Measurements from ENCODE around the gene NR1D1. TPM values are rescaled to one million over a fixed set of nuclear protein-coding genes. Genes with fewer than 3 reads are reported as not detected.

NR1D1 gene
- total and polyA plus RNA-seq, 2 of the 13 experiments (the other 11 are each of a cell fraction or from before 2014, with no cell fraction given) = 2.1 to 2.7 TPM

DNA sequence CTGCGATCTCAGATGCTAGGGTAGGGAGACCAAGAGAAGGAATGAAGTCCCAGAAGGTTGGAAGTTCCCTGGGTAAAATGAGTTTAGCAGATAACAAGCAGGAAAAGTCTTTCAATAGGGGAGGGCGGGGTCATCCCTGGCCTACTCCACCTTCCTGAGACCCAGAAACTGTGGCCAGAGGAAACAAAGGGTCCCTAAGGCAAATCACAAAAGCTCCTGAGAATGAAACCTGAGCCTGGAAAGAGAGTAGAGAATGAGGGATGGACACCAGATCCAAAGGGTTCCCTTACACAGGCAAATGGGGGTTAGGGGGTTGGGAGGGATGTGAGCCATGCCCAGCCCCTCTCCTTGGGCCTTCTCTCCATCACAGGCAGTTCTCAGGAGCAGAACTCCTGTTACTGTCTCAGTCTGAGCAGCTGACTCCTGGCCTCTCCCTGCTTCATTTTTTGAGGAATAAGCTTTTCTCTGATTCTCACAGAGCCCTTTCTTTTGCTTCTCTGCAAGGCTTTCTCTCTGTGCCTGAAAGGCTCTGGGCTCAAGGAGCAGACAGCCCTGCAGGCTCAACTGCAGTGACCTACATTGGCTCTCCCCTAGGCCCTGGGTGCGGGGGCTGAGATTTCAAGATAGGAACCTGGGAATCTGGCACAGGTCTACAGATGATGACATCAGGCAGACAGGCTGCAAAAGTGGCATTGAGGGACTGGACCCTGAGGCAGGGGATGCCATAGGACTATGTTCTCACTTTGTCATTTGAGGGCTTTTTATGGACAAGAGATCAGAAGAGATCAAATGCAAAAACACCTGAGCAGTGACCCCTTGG is 9.8 kb upstream of the NR1D1 start (continued):
- 0 out of 2 replicates have a peak, but pooled peaks have one; percentile 10 for TF ChIP-seq ZNF292 (CRISPR knock-in tag; IDR thresholded peaks at IDR 0.05; ENCODE audit: borderline replicate concordance, low read depth)

DNA sequence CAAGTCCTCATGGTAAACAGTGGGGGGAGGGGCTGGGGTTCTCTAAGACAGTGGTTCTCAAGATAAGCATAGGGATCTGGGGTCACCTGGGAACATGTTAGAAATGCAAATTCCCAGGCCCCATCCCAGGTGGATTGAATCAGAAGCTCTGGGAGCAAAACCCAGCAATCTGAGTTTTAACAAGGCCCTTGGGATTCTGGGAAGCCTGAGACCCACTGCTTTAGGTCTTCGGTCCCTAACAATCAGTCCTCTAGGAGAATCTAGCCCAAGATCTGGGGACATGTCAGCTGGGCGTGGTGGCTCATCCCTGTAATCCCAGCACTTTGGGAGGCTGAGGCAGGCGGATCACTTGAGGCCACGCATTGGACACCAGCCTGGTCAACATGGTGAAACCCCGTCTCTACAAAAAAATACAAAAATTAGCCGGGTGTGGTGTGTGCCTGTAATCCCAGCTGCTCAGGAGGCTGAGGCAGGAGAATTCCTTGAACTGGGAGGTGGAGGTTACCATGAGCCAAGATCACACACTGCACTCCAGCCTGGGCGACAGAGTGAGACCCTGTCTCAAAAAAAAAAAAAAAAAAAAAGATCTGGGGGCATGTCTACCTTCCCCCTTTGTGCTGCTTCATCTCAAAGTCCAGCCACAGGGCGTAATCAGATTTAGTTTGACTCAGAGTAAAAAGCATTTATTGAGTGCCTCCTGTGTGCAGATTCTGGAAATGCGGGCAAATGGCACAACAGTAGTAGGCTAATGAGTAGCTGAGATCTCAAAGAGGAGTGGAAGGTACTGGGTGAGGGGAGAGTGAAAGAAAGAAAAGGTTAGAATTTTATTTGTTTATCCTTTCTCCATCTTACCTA is 8.8 kb upstream of the NR1D1 start:
- no peaks in the 10 kb centered on the region for H3K79me2 ChIP-seq (ENCODE audit: insufficient read depth, low read length)
- ChIA-PET CTCF (ENCODE audit: low intra/inter-chr PET ratio, low total read pairs) (no interaction called here), POLR2A (interaction anchor here (0.7 to 7.3 kb wide), 3 partner anchors 9 to 70 kb away, joined by 5 to 568 read pairs (median 150); partner anchors contain the start of genes MSL1 and NR1D1)
- intact Hi-C loops (cut with micrococcal nuclease; ENCODE audit: unreplicated experiment) = loop anchor here (5.0 to 10.0 kb wide), 2 partner anchors 184 to 1357 kb away; partner anchors contain the start of genes LRRC3C, ORMDL3 and PSMB3
- ATAC-seq (no peak), FAIRE-seq (no peak), DNase-seq (ENCODE audit: low spot score) (peak; percentile 57)
- no peaks in the 10 kb centered on the region for H4K20me1 ChIP-seq (ENCODE audit: insufficient read depth, low read length)
- BruUV-seq (replicated peaks) = no TSS peak
- H3K27me3 ChIP-seq (ENCODE audit: control insufficient read depth in 1 of 2, insufficient read depth in 2 of 2, low read length in 2 of 2) = peaks cover 0 to 9% of the 10 kb centered on the region in 2 experiments; a peak in 1 of 5 replicates
- no peak overlapping the region for H3K4me3 ChIP-seq (replicated peaks in 1 of 3; ENCODE audit: insufficient read depth in 1 of 3, low read depth in 2 of 3, low read length in 3 of 3)
- H3K9ac ChIP-seq (ENCODE audit: insufficient read depth, low read depth, low read length) = no peak overlapping the region; the same call in 1 of the 2 replicates
- H3K4me1 ChIP-seq (ENCODE audit: insufficient read depth, low read length) = peaks cover 100% of the 10 kb centered on the region
- peak overlapping the region; percentile 93 for H3K4me2 ChIP-seq (ENCODE audit: low read depth, low read length)
- in situ Hi-C loops (cut with HindIII; ENCODE audit: extremely low pct_ligation_motif_present, low pct_unique_long_range_greater_than_20kb) = no loop called here
- H3K36me3 ChIP-seq (replicated peaks in 1 of 2; ENCODE audit: control insufficient read depth in 1 of 2, insufficient read depth in 2 of 2, low read length in 2 of 2) = no peaks in the 10 kb centered on the region
- 80% methylated on average over 9 of the region's 9 CpGs for WGBS (ENCODE audit: low lambda C conversion rate)
- H2AFZ ChIP-seq (ENCODE audit: low read length) = no peak overlapping the region
- no peak overlapping the region for H3K27ac ChIP-seq (ENCODE audit: extremely low read length, insufficient read depth, low read length)
- H3K9me3 ChIP-seq (ENCODE audit: low read length) = no peaks in the 10 kb centered on the region
- no peak for TF ChIP-seq ZBTB38 (CRISPR knock-in tag; IDR thresholded peaks at IDR 0.05)
- TF ChIP-seq MTA1 (CRISPR knock-in tag; IDR thresholded peaks at IDR 0.05; ENCODE audit: borderline replicate concordance) = 0 out of 2 replicates have a peak, but pooled peaks have one; percentile 38
- TF ChIP-seq, protein P1, sequence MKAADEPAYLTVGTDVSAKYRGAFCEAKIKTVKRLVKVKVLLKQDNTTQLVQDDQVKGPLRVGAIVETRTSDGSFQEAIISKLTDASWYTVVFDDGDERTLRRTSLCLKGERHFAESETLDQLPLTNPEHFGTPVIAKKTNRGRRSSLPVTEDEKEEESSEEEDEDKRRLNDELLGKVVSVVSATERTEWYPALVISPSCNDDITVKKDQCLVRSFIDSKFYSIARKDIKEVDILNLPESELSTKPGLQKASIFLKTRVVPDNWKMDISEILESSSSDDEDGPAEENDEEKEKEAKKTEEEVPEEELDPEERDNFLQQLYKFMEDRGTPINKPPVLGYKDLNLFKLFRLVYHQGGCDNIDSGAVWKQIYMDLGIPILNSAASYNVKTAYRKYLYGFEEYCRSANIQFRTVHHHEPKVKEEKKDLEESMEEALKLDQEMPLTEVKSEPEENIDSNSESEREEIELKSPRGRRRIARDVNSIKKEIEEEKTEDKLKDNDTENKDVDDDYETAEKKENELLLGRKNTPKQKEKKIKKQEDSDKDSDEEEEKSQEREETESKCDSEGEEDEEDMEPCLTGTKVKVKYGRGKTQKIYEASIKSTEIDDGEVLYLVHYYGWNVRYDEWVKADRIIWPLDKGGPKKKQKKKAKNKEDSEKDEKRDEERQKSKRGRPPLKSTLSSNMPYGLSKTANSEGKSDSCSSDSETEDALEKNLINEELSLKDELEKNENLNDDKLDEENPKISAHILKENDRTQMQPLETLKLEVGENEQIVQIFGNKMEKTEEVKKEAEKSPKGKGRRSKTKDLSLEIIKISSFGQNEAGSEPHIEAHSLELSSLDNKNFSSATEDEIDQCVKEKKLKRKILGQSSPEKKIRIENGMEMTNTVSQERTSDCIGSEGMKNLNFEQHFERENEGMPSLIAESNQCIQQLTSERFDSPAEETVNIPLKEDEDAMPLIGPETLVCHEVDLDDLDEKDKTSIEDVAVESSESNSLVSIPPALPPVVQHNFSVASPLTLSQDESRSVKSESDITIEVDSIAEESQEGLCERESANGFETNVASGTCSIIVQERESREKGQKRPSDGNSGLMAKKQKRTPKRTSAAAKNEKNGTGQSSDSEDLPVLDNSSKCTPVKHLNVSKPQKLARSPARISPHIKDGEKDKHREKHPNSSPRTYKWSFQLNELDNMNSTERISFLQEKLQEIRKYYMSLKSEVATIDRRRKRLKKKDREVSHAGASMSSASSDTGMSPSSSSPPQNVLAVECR (CRISPR knock-in tag; IDR thresholded peaks at IDR 0.05; ENCODE audit: borderline replicate concordance) = no peak
- TF ChIP-seq ZNF672 (CRISPR knock-in tag; IDR thresholded peaks at IDR 0.05) = no peak
- 0 out of 2 replicates have a peak, but pooled peaks have one; percentile 31 for TF ChIP-seq ZNF614 (CRISPR knock-in tag; IDR thresholded peaks at IDR 0.05; ENCODE audit: borderline replicate concordance)
- TF ChIP-seq, protein P2, sequence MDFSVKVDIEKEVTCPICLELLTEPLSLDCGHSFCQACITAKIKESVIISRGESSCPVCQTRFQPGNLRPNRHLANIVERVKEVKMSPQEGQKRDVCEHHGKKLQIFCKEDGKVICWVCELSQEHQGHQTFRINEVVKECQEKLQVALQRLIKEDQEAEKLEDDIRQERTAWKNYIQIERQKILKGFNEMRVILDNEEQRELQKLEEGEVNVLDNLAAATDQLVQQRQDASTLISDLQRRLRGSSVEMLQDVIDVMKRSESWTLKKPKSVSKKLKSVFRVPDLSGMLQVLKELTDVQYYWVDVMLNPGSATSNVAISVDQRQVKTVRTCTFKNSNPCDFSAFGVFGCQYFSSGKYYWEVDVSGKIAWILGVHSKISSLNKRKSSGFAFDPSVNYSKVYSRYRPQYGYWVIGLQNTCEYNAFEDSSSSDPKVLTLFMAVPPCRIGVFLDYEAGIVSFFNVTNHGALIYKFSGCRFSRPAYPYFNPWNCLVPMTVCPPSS (IDR thresholded peaks at IDR 0.05) = no peak
- TF ChIP-seq CEBPG (CRISPR knock-in tag; IDR thresholded peaks at IDR 0.05) = no peak
- TF ChIP-seq SMAD3 (CRISPR knock-in tag; IDR thresholded peaks at IDR 0.05) = no peak
- TF ChIP-seq NPAS2 (CRISPR knock-in tag; IDR thresholded peaks at IDR 0.05; ENCODE audit: borderline replicate concordance) = no peak
- TF ChIP-seq, protein P3, sequence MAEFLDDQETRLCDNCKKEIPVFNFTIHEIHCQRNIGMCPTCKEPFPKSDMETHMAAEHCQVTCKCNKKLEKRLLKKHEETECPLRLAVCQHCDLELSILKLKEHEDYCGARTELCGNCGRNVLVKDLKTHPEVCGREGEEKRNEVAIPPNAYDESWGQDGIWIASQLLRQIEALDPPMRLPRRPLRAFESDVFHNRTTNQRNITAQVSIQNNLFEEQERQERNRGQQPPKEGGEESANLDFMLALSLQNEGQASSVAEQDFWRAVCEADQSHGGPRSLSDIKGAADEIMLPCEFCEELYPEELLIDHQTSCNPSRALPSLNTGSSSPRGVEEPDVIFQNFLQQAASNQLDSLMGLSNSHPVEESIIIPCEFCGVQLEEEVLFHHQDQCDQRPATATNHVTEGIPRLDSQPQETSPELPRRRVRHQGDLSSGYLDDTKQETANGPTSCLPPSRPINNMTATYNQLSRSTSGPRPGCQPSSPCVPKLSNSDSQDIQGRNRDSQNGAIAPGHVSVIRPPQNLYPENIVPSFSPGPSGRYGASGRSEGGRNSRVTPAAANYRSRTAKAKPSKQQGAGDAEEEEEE (CRISPR knock-in tag; IDR thresholded peaks at IDR 0.05; ENCODE audit: borderline replicate concordance) = no peak
- TF ChIP-seq SP1 (IDR thresholded peaks at IDR 0.05) = no peak
- no peak for TF ChIP-seq SP1 (CRISPR knock-in tag; IDR thresholded peaks at IDR 0.05)
